ENCODE data around the gene CTSL.

DNA sequence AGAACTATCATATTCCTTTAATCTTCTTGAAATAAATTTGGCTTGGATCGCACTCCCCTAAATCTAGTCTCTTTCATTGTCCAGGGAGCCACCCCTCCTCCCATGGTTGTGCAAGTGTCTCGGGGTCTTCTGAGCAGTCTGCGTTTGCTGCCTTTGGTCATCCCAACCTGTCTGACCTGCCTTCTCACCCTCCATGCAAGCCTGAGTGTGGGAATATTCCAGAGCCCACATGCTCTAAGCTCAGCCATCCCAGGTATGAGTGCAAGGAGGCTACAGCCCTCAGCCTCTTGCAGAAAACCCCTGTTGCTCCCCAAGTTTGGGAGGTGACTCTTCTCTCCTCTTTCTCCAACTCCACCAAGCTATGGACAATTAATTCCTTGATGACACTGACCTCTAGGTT lies 7.7 kb upstream of the CTSL start:
- no peak for TF ChIP-seq CTCF (IDR thresholded peaks at IDR 0.05)
- no peak for TF ChIP-seq POLR2A (IDR thresholded peaks at IDR 0.05; ENCODE audit: low read depth)

Data from esophagus muscularis mucosa (tissue), 3 donors.